H1 (cell line): ENCODE results near the gene ICAM2. TPM values are rescaled to one million over a fixed set of nuclear protein-coding genes. Genes with fewer than 3 reads are reported as not detected.

Experiments
- RAD21 ChIP-seq, 2 experiments: IDR thresholded peaks in 1 of 2; conservative IDR thresholded peaks in 1 of 2; 2 replicates each; pipeline ENCODE4 v1.6.1; 2011; ENCODE audit warnings: low read depth in 2 of 2, low read length in 2 of 2, improper control_type of control experiment in 1 of 2, inconsistent platforms in 1 of 2, mild to moderate bottlenecking in 1 of 2, moderate library complexity in 1 of 2
- SRF ChIP-seq: IDR thresholded peaks from 2 replicates; pipeline ENCODE4 v1.6.1; 2011; ENCODE audit warnings: mild to moderate bottlenecking, low read depth, low read length, moderate library complexity
- polyA plus RNA-seq, 7 experiments: library from polyadenylated mRNA; depleted of rRNA in 3 of 7; stranded (reverse) in 5 of 7; unstranded in 2 of 7; fragments of >200 nt in 5 of 7; fragments of 200-250 nt in 2 of 7; gene quantifications; 1 replicate in 5 of 7; 2 replicates in 1 of 7; 4 replicates in 1 of 7; pipeline versions ENCODE4 v1.2.1 to v1.2.3, GENCODE V29; 2011 to 2013; ENCODE audit warnings: missing spikeins in 2 of 7, mixed read lengths in 2 of 7
- total RNA-seq: library from RNA; stranded (reverse); fragmentation: NEBNext Ultra II Directional; extraction: Animal tissue kit (Norgen Biotek cat#: 25700); gene quantifications from 2 replicates; pipeline ENCODE4 v1.2.1, GENCODE V29; 2021

ICAM2 gene
- total and polyA plus RNA-seq, 2 of the 8 experiments (the other 6 are each of a cell fraction or from before 2014, with no cell fraction given), result 0.45 to 0.63 TPM

DNA sequence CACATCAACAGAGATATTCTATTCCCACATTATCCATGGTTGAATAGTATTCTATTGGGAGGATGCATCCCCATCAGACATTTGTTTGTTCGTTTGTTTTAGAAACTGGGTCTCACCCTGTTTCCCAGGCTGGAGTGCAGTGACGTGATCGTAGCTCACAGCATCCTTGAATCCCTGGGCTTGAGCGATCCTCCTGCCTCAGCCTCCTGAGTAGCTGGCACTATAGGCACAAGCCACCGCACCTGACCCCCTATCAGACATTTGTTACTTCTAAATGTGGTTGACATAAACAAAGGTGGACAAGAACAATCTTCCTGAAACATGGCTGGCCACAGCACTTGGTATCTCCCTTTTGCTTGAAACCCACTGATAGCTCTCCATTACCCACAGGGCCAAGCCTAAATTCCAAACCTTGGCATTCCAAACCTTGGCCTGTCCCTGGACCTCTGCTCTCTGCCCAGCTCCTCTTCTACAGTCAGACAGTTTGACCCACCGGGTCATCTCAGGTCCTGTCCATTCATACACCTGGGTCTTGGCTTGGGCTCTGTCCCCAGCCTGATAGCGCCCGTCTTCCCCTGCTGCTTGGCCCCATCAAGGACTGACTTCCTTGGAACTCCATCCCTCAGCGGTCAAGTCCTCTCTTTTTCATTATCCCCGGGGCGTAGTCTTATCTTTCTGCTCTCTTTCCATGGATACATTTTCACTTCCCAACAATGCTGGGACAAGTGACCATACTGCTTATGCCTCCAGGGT is 23.8 kb downstream of the ICAM2 start (continued):
- TF ChIP-seq SRF, result no peak
- TF ChIP-seq RAD21 (IDR thresholded peaks at IDR 0.05 in 1 of 2, conservative IDR thresholded peaks at IDR 0.05 in 1 of 2; ENCODE audit: low read depth in 2 of 2, low read length in 2 of 2), result no peak
- TF ChIP-seq, all 59 proteins: peak for 0
